ENCODE results near the gene PIAS1. TPM values are rescaled to one million over a fixed set of nuclear protein-coding genes. Genes with fewer than 3 reads are reported as not detected.
"Not testable (repeated sequence)": the region's sequence is repeated elsewhere in the genome, so short reads cannot be mapped to it uniquely, and the experiment has no call there.

Gene PIAS1
- total RNA-seq, 2 donors from 2014 or later = 24.1 to 63.3 TPM

- Histone ChIP-seq H3K27me3 (no peaks in the 10 kb centered on the region), H3K9me3 (no peaks in the 10 kb centered on the region), H3K27ac (no peak overlapping the region), H3K4me1 (peaks cover 7% of the 10 kb centered on the region), H3K4me3 (no peak overlapping the region), H3K36me3 (replicated peaks in 1 of 2; ENCODE audit: insufficient read depth in 1 of 2, low read depth in 2 of 2) (no peaks in the 10 kb centered on the region)
- no peak for TF ChIP-seq POLR2A (IDR thresholded peaks at IDR 0.05)
- TF ChIP-seq, protein P1, sequence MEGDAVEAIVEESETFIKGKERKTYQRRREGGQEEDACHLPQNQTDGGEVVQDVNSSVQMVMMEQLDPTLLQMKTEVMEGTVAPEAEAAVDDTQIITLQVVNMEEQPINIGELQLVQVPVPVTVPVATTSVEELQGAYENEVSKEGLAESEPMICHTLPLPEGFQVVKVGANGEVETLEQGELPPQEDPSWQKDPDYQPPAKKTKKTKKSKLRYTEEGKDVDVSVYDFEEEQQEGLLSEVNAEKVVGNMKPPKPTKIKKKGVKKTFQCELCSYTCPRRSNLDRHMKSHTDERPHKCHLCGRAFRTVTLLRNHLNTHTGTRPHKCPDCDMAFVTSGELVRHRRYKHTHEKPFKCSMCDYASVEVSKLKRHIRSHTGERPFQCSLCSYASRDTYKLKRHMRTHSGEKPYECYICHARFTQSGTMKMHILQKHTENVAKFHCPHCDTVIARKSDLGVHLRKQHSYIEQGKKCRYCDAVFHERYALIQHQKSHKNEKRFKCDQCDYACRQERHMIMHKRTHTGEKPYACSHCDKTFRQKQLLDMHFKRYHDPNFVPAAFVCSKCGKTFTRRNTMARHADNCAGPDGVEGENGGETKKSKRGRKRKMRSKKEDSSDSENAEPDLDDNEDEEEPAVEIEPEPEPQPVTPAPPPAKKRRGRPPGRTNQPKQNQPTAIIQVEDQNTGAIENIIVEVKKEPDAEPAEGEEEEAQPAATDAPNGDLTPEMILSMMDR (IDR thresholded peaks at IDR 0.05) = no peak
- DNase-seq = no peak
- ATAC-seq = no peak
- intact Hi-C loops (cut with DNase I) = no loop called here
- WGBS, 2 donors = 85 to 97% methylated on average over 6 of the region's 6 CpGs
These were observed 169.1 kb downstream of the PIAS1 start for GRCh38 chr15:68223171-68223570.

DNA sequence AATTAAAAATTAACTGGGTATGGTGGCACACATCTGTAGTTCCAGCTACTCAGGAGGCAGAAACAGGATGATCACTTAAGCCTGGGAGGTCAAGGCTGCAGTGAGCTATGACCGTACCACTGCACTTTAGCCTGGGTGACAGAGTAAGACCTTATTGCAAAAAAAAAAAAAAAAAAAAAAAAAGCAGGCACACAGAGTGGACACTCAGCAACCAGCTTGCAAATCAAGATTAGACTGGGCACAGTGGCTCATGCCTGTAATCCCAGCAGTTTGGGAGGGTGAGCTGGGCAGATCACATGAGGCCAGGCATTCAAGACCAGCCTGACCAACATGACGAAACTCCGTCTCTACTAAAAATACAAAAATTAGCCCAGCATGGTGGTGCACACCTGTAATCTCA lies 170.0 kb downstream of the PIAS1 start:
- intact Hi-C loops (cut with DNase I) = no loop called here
- Histone ChIP-seq H3K9me3 (no peaks in the 10 kb centered on the region), H3K4me1 (peaks cover 12% of the 10 kb centered on the region), H3K27me3 (no peaks in the 10 kb centered on the region), H3K27ac (no peak overlapping the region), H3K4me3 (no peak overlapping the region), H3K36me3 (replicated peaks in 1 of 2; ENCODE audit: insufficient read depth in 1 of 2, low read depth in 2 of 2) (no peaks in the 10 kb centered on the region)
- ATAC-seq (no peak), DNase-seq (no peak)
- TF ChIP-seq, protein P1 (IDR thresholded peaks at IDR 0.05) = no peak
- no peak for TF ChIP-seq POLR2A (IDR thresholded peaks at IDR 0.05)
- WGBS, 2 donors = 63 to 100% methylated on average over 3 of the region's 3 CpGs

DNA sequence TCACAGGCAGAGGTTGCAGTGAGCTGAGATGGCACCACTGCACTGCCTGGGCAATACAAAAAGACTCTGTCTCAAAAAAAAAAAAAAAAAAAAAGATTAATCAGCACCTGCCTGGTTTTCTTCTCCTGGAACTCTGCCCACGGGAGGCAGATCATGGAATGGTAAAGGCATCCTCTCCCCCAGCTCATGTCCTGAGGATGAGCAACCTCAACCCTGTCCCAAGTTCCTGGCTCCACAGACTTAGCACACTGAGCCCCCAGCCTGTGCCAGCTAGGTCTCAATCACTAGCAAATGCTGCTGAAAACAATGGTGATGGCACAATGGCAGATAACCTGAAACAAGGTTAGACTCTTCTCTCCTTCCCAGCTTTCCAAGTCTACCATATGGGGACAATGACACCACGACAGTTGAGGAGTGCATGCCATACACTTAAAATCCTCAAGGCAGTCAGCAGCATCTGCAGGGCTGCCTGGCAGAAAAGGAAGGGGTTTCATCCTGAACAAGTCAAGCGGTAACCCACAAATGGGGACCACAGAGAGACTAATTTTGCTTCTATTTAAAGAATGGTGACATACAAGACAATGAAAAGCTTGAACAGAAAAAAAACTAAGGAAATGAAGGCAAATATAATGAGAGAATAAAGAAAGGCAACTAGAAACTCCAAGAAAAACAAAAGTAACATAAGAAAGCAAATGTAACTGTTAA lies 170.6 kb downstream of the PIAS1 start:
- no peak for DNase-seq

GRCh38 chr15:68225442-68225841 lies 171.3 kb downstream of the PIAS1 start:
- intact Hi-C loops (cut with DNase I); H3K4me3 ChIP-seq; H3K27me3 ChIP-seq; H3K9me3 ChIP-seq; H3K36me3 ChIP-seq (replicated peaks in 1 of 2; ENCODE audit: insufficient read depth in 1 of 2, low read depth in 2 of 2); H3K27ac ChIP-seq; ATAC-seq; DNase-seq: not testable (repeated sequence)
- H3K4me1 ChIP-seq = peaks cover 18% of the 10 kb centered on the region
- 87 to 93% methylated on average over 4 of the region's 4 CpGs for WGBS, 2 donors

More for the DNA sequence above, 170.6 kb downstream of the PIAS1 start:
- WGBS, 2 donors = 81 to 82% methylated on average over 3 of the region's 3 CpGs
- Histone ChIP-seq H3K9me3 (no peaks in the 10 kb centered on the region), H3K27ac (no peak overlapping the region), H3K36me3 (replicated peaks in 1 of 2; ENCODE audit: insufficient read depth in 1 of 2, low read depth in 2 of 2) (no peaks in the 10 kb centered on the region), H3K27me3 (no peaks in the 10 kb centered on the region), H3K4me1 (peaks cover 12% of the 10 kb centered on the region), H3K4me3 (no peak overlapping the region)
- no peak for ATAC-seq
- intact Hi-C loops (cut with DNase I) = no loop called here
- TF ChIP-seq POLR2A (IDR thresholded peaks at IDR 0.05) = no peak
- TF ChIP-seq, protein P1 (IDR thresholded peaks at IDR 0.05) = no peak

DNA sequence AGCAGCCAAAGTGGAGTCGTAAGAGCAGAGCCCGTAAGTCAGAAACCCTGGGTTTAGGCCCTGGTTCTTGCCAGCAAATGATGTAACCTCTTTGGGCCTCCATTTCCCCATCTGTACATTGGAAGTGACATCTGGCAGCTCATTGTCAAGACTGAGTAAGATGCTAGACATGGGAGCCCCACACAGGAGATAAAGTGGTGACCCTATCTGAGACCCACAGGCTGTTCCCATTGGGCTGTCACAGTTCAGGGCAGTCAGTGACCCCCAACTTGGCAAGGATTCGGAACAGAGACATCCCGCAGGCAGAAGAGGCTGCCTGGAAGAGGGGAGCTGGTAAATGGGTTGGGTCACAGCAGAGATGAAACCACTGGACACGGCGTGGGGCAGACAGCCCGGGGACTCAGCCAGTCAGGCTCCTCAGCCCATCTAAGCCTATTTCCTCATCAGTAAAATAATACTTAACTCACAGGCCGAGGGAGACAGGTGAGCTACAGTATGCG lies 173.6 kb downstream of the PIAS1 start:
- intact Hi-C loops (cut with DNase I) = no loop called here

More for the DNA sequence above, 173.6 kb downstream of the PIAS1 start:
- DNase-seq = no peak
- no peak overlapping the region for H3K4me3 ChIP-seq
- H3K9me3 ChIP-seq = no peaks in the 10 kb centered on the region
- H3K4me1 ChIP-seq = peaks cover 19% of the 10 kb centered on the region
- TF ChIP-seq POLR2A (IDR thresholded peaks at IDR 0.05) = no peak
- TF ChIP-seq, protein P1 (IDR thresholded peaks at IDR 0.05) = no peak
- H3K27me3 ChIP-seq = no peaks in the 10 kb centered on the region
- no peaks in the 10 kb centered on the region for H3K36me3 ChIP-seq (replicated peaks in 1 of 2; ENCODE audit: insufficient read depth in 1 of 2, low read depth in 2 of 2)
- 83 to 94% methylated on average over 7 to 9 of the region's 9 CpGs for WGBS, 2 donors
- no peak for ATAC-seq
- no peak overlapping the region for H3K27ac ChIP-seq

Measured in body of pancreas (tissue), 4 donors.